ENCODE results near the gene EGLN1.

The EGLN1 gene

GRCh38 chr1:231387770-231388669 is 34.1 kb downstream of the EGLN1 start:
- TF ChIP-seq CTCF (IDR thresholded peaks at IDR 0.05; ENCODE audit: extremely low read depth, insufficient read depth, missing control alignments), result no peak
- in situ Hi-C loops (cut with MboI; ENCODE audit: low pct_unique_long_range_greater_than_20kb, low sequenced_read_pairs, unreplicated experiment), result no loop called here
- DNase-seq (ENCODE audit: low spot score), result no peak

GRCh38 chr1:231386466-231386865 is 35.6 kb downstream of the EGLN1 start:
- no peak for DNase-seq (ENCODE audit: low spot score)
- no peak for TF ChIP-seq CTCF (IDR thresholded peaks at IDR 0.05; ENCODE audit: extremely low read depth, insufficient read depth, missing control alignments)
- in situ Hi-C loops (cut with MboI; ENCODE audit: low pct_unique_long_range_greater_than_20kb, low sequenced_read_pairs, unreplicated experiment), result no loop called here

DNA sequence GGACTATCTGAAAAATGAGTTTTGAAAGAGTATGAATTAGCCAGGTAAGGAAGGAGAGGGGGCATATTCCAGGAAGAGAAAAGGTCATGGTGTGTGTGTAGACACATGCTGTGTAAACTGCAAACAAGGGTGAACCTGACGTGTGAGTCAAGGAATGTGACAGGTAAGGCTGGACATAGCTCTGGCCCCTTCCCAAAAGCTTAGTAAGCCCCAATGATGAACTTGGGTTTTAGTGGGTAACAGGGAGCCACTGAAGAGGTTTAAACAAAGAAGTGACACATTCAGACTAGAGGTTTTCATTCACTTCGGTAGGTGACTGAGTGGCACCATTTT is 36.7 kb downstream of the EGLN1 start:
- no peak for TF ChIP-seq CTCF (IDR thresholded peaks at IDR 0.05; ENCODE audit: extremely low read depth, insufficient read depth, missing control alignments)
- in situ Hi-C loops (cut with MboI; ENCODE audit: low pct_unique_long_range_greater_than_20kb, low sequenced_read_pairs, unreplicated experiment), result no loop called here
- no peak for DNase-seq (ENCODE audit: low spot score)

DNA sequence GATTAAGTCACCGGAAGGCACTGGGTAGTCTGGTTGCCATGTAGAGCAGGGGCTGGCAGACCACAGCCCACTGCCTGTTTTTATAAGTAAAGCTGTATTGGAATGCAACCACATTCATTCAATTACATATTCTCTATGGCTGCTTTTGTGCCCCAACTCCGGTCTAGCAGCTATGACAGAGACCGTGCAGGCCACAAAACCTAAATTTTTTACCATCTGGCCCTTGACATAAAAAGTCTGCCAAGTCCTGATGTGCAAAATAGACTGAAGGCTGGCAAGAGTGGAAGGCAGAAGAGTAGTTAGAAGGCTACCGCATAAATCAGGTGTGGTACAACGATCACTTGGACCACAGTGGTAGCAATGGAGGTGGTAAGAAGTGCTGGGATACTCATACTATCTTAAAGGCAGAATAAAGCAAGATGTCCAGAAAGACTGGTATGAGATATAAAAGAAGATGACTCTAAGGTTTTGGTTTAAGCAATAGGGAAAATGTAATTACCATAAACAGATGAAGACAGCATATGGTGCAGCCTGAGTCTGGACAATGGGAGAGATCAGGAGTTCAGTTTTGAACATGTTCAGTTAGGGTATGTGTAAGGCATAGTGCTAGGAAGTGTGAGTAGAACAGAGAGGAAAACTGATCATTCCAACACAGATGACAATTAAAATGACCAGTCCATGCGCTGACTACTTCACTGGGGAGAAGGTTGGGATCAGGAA is 37.2 kb downstream of the EGLN1 start:
- no peak for TF ChIP-seq CTCF (IDR thresholded peaks at IDR 0.05; ENCODE audit: extremely low read depth, insufficient read depth, missing control alignments)
- in situ Hi-C loops (cut with MboI; ENCODE audit: low pct_unique_long_range_greater_than_20kb, low sequenced_read_pairs, unreplicated experiment), result no loop called here
- DNase-seq (ENCODE audit: low spot score), result no peak

GRCh38 chr1:231383159-231383860 is 38.8 kb downstream of the EGLN1 start:
- DNase-seq (ENCODE audit: low spot score), result no peak
- in situ Hi-C loops (cut with MboI; ENCODE audit: low pct_unique_long_range_greater_than_20kb, low sequenced_read_pairs, unreplicated experiment), result no loop called here
- TF ChIP-seq CTCF (IDR thresholded peaks at IDR 0.05; ENCODE audit: extremely low read depth, insufficient read depth, missing control alignments), result no peak

DNA sequence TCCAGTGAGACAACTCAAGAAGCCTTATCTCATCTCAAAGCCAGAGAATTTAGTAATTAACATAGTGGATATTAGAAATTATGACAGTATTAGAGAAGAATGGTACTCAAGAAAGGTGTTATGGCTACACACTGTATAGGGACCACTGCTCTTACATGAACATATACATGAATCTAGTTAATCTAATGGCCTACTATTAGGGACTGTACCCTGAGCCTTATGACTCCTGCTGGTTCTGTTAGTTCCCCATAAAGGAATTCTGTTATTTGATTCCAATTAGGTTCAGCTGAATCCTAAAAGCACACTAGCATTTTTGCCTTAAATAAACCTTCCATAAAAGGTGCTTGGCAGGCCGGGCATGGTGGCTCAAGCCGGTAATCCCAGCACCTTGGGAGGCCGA is 39.7 kb downstream of the EGLN1 start:
- no peak for TF ChIP-seq CTCF (IDR thresholded peaks at IDR 0.05; ENCODE audit: extremely low read depth, insufficient read depth, missing control alignments)
- in situ Hi-C loops (cut with MboI; ENCODE audit: low pct_unique_long_range_greater_than_20kb, low sequenced_read_pairs, unreplicated experiment), result no loop called here
- no peak for DNase-seq (ENCODE audit: low spot score)
